ENCODE data around the gene RNF220. TPM values are rescaled to one million over a fixed set of nuclear protein-coding genes. Genes with fewer than 3 reads are reported as not detected.

The RNF220 gene
- total RNA-seq, 1 donor from 2014 or later: 62.6 TPM

- no peak for DNase-seq
- peak overlapping the region; percentile 97 for H3K27ac ChIP-seq (replicated peaks)
- intact Hi-C loops (cut with micrococcal nuclease): no loop called here
- H3K9me3 ChIP-seq (replicated peaks): no peaks in the 10 kb centered on the region
- TF ChIP-seq, protein P1, sequence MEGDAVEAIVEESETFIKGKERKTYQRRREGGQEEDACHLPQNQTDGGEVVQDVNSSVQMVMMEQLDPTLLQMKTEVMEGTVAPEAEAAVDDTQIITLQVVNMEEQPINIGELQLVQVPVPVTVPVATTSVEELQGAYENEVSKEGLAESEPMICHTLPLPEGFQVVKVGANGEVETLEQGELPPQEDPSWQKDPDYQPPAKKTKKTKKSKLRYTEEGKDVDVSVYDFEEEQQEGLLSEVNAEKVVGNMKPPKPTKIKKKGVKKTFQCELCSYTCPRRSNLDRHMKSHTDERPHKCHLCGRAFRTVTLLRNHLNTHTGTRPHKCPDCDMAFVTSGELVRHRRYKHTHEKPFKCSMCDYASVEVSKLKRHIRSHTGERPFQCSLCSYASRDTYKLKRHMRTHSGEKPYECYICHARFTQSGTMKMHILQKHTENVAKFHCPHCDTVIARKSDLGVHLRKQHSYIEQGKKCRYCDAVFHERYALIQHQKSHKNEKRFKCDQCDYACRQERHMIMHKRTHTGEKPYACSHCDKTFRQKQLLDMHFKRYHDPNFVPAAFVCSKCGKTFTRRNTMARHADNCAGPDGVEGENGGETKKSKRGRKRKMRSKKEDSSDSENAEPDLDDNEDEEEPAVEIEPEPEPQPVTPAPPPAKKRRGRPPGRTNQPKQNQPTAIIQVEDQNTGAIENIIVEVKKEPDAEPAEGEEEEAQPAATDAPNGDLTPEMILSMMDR (IDR thresholded peaks at IDR 0.05; ENCODE audit: borderline replicate concordance): no peak
- H3K36me3 ChIP-seq: peaks cover 30% of the 10 kb centered on the region
- no peaks in the 10 kb centered on the region for H3K27me3 ChIP-seq (ENCODE audit: low read depth)
- H3K4me3 ChIP-seq: peak overlapping the region; percentile 92
- H3K4me1 ChIP-seq: peaks cover 52% of the 10 kb centered on the region
These were observed 226.2 kb downstream of the RNF220 start for GRCh38 chr1:44631333-44631646.

DNA sequence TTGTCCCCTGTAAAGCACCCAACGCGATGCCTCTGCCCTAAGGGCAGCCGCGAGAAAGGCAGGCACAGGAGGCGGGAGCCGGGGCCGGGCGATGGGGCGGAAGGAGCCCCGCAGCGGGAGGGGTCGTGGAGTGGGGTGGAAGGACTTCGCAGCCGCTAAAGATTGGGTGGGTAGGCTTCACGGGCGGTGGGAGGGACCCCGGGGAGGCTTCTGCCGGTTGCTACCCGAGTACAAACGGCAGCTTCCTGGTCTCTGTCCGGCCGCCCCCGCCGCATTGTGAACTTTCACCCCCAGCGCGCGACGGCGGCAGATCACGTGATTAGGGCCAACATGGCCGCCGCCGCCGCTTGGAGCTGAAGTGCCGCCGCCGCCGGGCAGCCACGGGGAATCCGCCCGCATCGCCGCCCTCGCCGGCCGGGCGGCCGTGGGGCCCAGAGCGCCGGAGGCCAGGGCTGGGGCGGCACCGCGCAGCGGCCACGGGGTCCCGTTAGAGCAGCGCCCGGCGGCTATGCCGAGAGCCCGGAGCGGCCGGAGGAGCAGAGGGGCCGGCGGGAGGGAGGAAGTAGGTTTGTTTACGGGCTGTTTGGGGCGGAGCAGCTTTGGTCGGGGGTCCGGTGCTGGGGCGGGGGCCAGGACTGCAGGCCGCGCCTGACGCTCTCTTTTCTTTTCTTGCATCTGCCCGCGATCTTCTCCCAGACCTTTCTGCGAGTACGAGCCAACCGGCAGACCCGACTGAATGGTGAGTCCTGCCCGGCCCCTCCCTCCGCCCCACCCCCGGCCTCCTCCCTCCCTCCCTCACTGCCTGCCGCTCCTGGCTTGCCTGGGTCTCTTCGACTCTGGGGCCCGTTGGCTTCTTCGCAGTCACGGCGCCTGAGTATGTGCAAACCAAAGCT, 226.8 kb downstream of the RNF220 start:
- peaks cover 36% of the 10 kb centered on the region for H3K36me3 ChIP-seq
- TF ChIP-seq, protein P1 (IDR thresholded peaks at IDR 0.05; ENCODE audit: borderline replicate concordance): no peak
- peak overlapping the region; percentile 97 for H3K27ac ChIP-seq (replicated peaks)
- no peaks in the 10 kb centered on the region for H3K9me3 ChIP-seq (replicated peaks)
- DNase-seq: peak; percentile 93
- H3K27me3 ChIP-seq (ENCODE audit: low read depth): no peaks in the 10 kb centered on the region
- H3K4me1 ChIP-seq: peaks cover 58% of the 10 kb centered on the region
- intact Hi-C loops (cut with micrococcal nuclease): no loop called here
- peak overlapping the region; percentile 92 for H3K4me3 ChIP-seq

GRCh38 chr1:44632598-44632997, 227.5 kb downstream of the RNF220 start:
- H3K27ac ChIP-seq (replicated peaks): peak overlapping the region; percentile 97
- intact Hi-C loops (cut with micrococcal nuclease): no loop called here

DNA sequence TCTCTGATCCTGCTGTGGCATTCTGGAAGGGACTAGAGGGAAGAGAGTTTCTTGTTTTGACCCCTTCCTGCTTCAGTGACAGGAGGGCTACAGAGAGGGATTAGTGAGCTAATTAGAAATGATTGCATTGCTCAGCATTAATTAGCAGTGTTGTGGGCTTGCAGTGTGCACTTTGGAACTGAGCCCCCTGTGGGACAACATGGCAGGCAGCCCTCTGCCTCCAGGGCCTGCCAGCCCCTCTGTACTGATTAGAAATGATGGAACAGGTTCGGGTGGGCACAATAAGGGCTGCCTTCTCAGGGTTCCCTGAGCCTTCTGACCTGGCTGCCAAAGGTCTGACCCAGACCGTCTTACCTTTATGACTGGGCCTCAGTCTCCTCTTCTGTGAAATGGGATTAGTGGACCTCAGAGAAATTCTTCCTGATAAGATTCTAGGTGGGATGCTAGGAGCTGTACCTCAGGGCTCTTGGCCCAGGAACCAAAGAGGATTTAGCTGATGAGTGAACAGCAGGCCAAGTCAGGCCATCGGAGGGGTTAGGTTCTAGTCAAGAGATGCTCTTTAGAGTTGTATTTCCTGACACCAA, 229.6 kb downstream of the RNF220 start:
- intact Hi-C loops (cut with micrococcal nuclease): no loop called here
- H3K27me3 ChIP-seq (ENCODE audit: low read depth): no peaks in the 10 kb centered on the region
- H3K4me3 ChIP-seq: no peak overlapping the region
- H3K36me3 ChIP-seq: peaks cover 65% of the 10 kb centered on the region
- no peak overlapping the region for H3K27ac ChIP-seq (replicated peaks)
- H3K4me1 ChIP-seq: peaks cover 78% of the 10 kb centered on the region
- TF ChIP-seq, protein P1 (IDR thresholded peaks at IDR 0.05; ENCODE audit: borderline replicate concordance): no peak
- H3K9me3 ChIP-seq (replicated peaks): no peaks in the 10 kb centered on the region
- no peak for DNase-seq

More at GRCh38 chr1:44632598-44632997, 227.5 kb downstream of the RNF220 start:
- Histone ChIP-seq H3K9me3 (replicated peaks) (no peaks in the 10 kb centered on the region), H3K27me3 (ENCODE audit: low read depth) (no peaks in the 10 kb centered on the region), H3K4me1 (peaks cover 64% of the 10 kb centered on the region), H3K4me3 (peak overlapping the region; percentile 92), H3K36me3 (peaks cover 44% of the 10 kb centered on the region)
- TF ChIP-seq, protein P1 (IDR thresholded peaks at IDR 0.05; ENCODE audit: borderline replicate concordance): no peak
- no peak for DNase-seq

DNA sequence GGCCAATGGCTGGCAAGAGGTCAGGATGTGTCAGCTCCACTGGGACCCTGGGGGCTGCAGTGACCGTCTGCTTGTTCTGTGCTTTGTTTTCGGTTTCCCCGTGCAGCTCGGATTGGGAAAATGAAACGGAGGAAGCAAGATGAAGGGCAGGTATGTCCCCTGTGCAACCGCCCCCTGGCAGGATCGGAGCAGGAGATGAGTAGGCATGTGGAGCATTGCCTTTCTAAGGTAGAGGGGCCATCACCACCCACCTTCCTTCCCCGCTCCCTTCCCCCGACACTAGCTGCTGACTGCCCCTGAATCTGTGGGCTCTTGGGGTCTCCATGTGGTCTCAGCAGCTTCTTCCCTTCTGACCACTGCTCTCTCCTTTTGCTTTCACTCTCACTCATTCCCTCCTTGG, 230.4 kb downstream of the RNF220 start:
- H3K9me3 ChIP-seq (replicated peaks): no peaks in the 10 kb centered on the region
- H3K4me3 ChIP-seq: no peak overlapping the region
- no peaks in the 10 kb centered on the region for H3K27me3 ChIP-seq (ENCODE audit: low read depth)
- TF ChIP-seq, protein P1 (IDR thresholded peaks at IDR 0.05; ENCODE audit: borderline replicate concordance): no peak
- H3K36me3 ChIP-seq: peaks cover 72% of the 10 kb centered on the region
- no peak overlapping the region for H3K27ac ChIP-seq (replicated peaks)
- H3K4me1 ChIP-seq: peaks cover 84% of the 10 kb centered on the region
- intact Hi-C loops (cut with micrococcal nuclease): no loop called here
- no peak for DNase-seq

All from left ventricle myocardium inferior (tissue), 1 donor.